ENCODE data around the gene TBC1D30. TPM values are rescaled to one million over a fixed set of nuclear protein-coding genes. Genes with fewer than 3 reads are reported as not detected.
A peak's percentile ranks its signal among the peaks of the same experiment; 100 is the strongest.

The TBC1D30 gene
- total RNA-seq, 3 donors from 2014 or later: 3.6 to 8.7 (median 7.4) TPM

DNA sequence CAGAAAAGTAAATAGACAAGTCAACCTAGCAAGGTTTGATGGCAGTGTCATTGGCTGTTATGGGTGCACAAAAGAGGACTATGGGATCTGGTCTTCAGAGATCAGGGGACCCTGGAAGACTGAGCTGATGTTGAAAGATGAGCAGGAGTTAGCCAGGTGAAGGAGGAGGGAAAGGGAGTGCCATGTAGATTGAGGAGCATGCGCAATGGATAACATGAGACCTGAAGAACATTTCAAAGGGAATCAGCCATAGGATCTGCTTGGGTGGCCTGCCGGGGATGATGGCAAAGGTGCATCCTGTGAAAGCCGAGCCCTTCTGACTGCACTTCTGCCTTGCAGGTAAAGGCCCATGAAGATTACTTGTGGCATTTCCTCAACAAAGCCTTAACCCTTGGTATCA is 90.8 kb downstream of the TBC1D30 start:
- intact Hi-C loops (cut with DNase I, micrococcal nuclease): no loop called here
- TF ChIP-seq, protein P1, sequence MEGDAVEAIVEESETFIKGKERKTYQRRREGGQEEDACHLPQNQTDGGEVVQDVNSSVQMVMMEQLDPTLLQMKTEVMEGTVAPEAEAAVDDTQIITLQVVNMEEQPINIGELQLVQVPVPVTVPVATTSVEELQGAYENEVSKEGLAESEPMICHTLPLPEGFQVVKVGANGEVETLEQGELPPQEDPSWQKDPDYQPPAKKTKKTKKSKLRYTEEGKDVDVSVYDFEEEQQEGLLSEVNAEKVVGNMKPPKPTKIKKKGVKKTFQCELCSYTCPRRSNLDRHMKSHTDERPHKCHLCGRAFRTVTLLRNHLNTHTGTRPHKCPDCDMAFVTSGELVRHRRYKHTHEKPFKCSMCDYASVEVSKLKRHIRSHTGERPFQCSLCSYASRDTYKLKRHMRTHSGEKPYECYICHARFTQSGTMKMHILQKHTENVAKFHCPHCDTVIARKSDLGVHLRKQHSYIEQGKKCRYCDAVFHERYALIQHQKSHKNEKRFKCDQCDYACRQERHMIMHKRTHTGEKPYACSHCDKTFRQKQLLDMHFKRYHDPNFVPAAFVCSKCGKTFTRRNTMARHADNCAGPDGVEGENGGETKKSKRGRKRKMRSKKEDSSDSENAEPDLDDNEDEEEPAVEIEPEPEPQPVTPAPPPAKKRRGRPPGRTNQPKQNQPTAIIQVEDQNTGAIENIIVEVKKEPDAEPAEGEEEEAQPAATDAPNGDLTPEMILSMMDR (IDR thresholded peaks at IDR 0.05): no peak
- Histone ChIP-seq H3K36me3 (ENCODE audit: low read depth) (no peaks in the 10 kb centered on the region), H3K4me1 (ENCODE audit: low read depth) (no peaks in the 10 kb centered on the region), H3K4me3 (no peak overlapping the region), H3K9me3 (no peaks in the 10 kb centered on the region)
- ATAC-seq (no peak), DNase-seq (no peak)

DNA sequence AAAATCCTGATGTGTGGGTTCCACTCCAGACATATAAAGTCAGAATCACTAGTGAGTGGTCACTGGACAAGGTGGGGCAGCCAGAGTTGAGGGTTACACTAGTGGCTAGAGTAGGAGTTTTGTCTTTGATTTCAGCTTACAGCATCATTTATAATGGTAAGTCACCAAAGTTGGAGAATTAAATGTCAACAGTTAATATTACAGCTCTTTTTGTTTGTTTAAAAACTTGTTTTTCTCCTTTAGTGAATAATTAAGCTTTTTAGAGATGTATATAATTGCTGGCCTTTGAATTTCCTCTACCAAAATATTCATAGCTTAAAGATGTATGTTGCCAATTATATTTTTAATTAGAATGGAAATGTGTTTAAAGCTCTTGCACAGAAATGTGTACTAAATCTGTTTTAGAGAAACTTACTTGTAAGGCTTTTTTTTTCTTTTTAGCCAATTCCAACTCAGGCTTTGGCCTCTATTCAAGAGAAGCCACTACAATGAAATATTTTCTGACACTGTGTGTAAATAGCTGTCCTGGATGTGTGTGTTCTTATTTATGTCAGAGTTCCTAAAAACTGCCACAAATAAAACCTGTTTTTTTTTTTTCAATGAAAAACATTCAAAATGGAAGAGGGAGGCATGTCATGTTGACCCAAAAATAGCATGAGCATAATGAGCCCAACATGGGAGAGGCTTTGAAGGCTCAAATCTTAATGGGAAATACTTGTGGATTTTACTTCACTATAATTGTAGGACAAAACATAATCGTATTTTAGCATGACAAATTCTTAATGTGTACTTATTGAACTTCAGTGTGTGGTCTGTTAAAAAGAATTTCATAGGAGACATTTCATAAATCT is 92.2 kb downstream of the TBC1D30 start:
- no peak for ATAC-seq

DNA sequence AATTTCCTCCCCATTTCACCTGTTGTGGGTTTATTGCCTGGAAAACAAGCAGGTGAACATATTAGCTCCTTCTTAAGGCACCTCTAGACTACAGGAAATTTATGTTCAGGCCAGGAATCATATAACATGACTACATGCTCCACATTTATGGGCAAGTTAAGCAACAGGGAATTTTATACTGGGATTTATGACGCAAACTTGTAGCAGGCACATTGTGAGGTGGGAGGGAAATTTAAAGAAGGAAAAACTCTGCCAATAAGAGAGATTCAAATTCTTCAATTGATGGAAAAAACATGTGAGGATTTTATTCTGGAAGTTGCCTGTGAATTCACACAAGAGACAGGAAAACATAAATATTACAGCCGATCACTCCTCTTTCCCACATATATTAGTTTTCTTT is 93.9 kb downstream of the TBC1D30 start:
- no peaks in the 10 kb centered on the region for H3K36me3 ChIP-seq (ENCODE audit: low read depth)
- TF ChIP-seq, protein P1 (IDR thresholded peaks at IDR 0.05): no peak
- ATAC-seq (peak; percentile 75), DNase-seq (no peak)
- no peaks in the 10 kb centered on the region for H3K4me1 ChIP-seq (ENCODE audit: low read depth)
- no peaks in the 10 kb centered on the region for H3K9me3 ChIP-seq
- H3K4me3 ChIP-seq: no peak overlapping the region
- intact Hi-C loops (cut with DNase I, micrococcal nuclease): no loop called here

More for the DNA sequence above, 92.2 kb downstream of the TBC1D30 start:
- TF ChIP-seq, protein P1 (IDR thresholded peaks at IDR 0.05): no peak
- Histone ChIP-seq H3K4me1 (ENCODE audit: low read depth) (no peaks in the 10 kb centered on the region), H3K36me3 (ENCODE audit: low read depth) (no peaks in the 10 kb centered on the region), H3K4me3 (no peak overlapping the region), H3K9me3 (no peaks in the 10 kb centered on the region)
- DNase-seq: no peak
- intact Hi-C loops (cut with DNase I, micrococcal nuclease): no loop called here

DNA sequence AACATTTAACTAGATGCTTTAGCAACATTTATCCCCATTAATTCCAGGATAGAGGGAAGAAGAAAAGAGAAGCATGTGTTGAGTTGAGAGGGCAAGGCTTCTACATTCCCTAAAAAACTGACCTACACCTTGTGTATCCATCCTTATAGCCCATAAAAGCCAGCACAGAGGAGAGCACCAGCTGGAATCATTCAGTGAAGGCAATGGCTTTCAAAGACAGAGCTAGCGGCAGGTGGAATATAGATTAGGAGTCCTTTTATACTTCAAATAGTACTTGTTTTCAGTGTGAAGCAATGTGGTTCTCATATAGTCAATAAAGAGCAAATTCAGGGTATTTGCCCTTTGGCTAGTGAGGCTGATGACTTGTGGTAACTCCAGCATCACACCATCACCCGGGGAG is 94.4 kb downstream of the TBC1D30 start:
- intact Hi-C loops (cut with DNase I, micrococcal nuclease): no loop called here
- DNase-seq: no peak
- no peaks in the 10 kb centered on the region for H3K9me3 ChIP-seq
- no peak for ATAC-seq
- H3K4me1 ChIP-seq (ENCODE audit: low read depth): no peaks in the 10 kb centered on the region
- H3K4me3 ChIP-seq: no peak overlapping the region
- TF ChIP-seq, protein P1 (IDR thresholded peaks at IDR 0.05): no peak
- no peaks in the 10 kb centered on the region for H3K36me3 ChIP-seq (ENCODE audit: low read depth)

DNA sequence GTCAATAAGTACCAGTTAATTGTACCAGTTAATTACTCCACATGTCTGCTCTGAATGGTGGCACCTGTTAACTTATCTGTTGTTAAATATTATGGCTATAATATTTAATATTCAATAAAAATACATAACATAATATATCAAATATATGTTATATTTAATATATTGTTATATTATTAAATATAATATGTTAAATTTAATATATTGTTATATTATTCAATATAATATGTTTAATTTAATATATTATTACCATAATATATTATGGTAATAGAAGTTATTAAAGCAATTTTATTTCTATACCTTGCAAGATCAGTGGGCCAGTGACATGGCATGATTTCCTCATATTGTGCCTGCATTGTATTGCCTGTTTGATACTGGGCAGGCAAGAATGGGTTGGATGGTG is 98.4 kb downstream of the TBC1D30 start:
- ATAC-seq: no peak
- no peak overlapping the region for H3K4me3 ChIP-seq
- intact Hi-C loops (cut with DNase I, micrococcal nuclease): no loop called here
- H3K4me1 ChIP-seq (ENCODE audit: low read depth): no peaks in the 10 kb centered on the region
- H3K9me3 ChIP-seq: no peaks in the 10 kb centered on the region
- no peak for DNase-seq
- H3K36me3 ChIP-seq (ENCODE audit: low read depth): no peaks in the 10 kb centered on the region
- TF ChIP-seq, protein P1 (IDR thresholded peaks at IDR 0.05): no peak
